ENCODE measurements around the gene TTC39A.

DNA sequence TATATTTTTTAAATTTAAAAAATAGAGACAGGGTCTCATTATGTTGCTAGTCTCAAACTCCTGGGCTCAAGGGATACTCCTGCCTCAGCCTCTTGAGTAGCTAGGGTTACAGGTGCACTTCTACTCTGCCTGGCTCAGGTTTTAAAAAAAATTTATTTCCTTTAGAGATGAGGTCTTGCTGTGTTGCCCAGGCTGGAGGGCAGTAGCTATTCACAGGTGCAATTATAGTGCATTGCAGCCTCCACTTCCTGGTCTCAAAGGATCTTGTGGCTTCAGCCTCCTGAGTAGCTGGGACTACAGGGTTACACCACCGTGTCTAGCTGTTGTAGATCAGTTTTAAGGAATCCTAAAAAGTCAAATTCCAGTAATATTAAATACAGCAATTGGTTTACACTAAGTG is 89.2 kb downstream of the TTC39A start:
- no peak for TF ChIP-seq ELF4 (IDR thresholded peaks at IDR 0.05)
- TF ChIP-seq HDGF (IDR thresholded peaks at IDR 0.05; ENCODE audit: borderline replicate concordance), result no peak
- no peak for TF ChIP-seq FOXK2 (IDR thresholded peaks at IDR 0.05)
- TF ChIP-seq SP1 (IDR thresholded peaks at IDR 0.05), result no peak
- TF ChIP-seq FOXA1 (IDR thresholded peaks at IDR 0.05), result no peak
- TF ChIP-seq, protein P1, sequence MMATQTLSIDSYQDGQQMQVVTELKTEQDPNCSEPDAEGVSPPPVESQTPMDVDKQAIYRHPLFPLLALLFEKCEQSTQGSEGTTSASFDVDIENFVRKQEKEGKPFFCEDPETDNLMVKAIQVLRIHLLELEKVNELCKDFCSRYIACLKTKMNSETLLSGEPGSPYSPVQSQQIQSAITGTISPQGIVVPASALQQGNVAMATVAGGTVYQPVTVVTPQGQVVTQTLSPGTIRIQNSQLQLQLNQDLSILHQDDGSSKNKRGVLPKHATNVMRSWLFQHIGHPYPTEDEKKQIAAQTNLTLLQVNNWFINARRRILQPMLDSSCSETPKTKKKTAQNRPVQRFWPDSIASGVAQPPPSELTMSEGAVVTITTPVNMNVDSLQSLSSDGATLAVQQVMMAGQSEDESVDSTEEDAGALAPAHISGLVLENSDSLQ (IDR thresholded peaks at IDR 0.05), result no peak
- TF ChIP-seq CTBP1 (IDR thresholded peaks at IDR 0.05; ENCODE audit: borderline replicate concordance), result no peak
- TF ChIP-seq FOXM1 (IDR thresholded peaks at IDR 0.05; ENCODE audit: borderline replicate concordance), result no peak
- TF ChIP-seq SUZ12 (IDR thresholded peaks at IDR 0.05), result no peak
- no peak for TF ChIP-seq TARDBP (IDR thresholded peaks at IDR 0.05)
- no peak for TF ChIP-seq ARNT (IDR thresholded peaks at IDR 0.05)
- no peak for TF ChIP-seq LEF1 (IDR thresholded peaks at IDR 0.05; ENCODE audit: borderline replicate concordance)
- no peak for TF ChIP-seq NFRKB (IDR thresholded peaks at IDR 0.05)

All from HEK293T (cell line).